Astrocyte (in vitro differentiated cells and primary cell): ENCODE results near the gene CIT. TPM values are rescaled to one million over a fixed set of nuclear protein-coding genes. Genes with fewer than 3 reads are reported as not detected.

Experiments used
- DNase-seq: peaks from one replicate; pipeline ENCODE4 v3.0.0-alpha.2; 2010; ENCODE audit warnings: low read depth
- FAIRE-seq: peaks from 2 replicates; lab custom pipeline; 2011; peaks lifted over from hg19 to GRCh38; lab: Jason Lieb, UNC
- H2AFZ ChIP-seq: 2 replicates; pipeline ENCODE4 v1.6.0; 2012; ENCODE audit warnings: low read depth, low read length, inconsistent platforms
- H3K27ac ChIP-seq: 2 replicates; pipeline ENCODE4 v1.5.1; 2011; ENCODE audit warnings: low read depth, low read length, inconsistent platforms
- H3K27me3 ChIP-seq: 2 replicates; pipeline ENCODE4 v1.6.0; 2011; ENCODE audit warnings: low read length, inconsistent platforms; ENCODE audit not compliant: insufficient read depth
- H3K36me3 ChIP-seq: 2 replicates; pipeline ENCODE4 v1.5.1; 2011; ENCODE audit warnings: low read length, inconsistent platforms; ENCODE audit not compliant: insufficient read depth
- H3K4me1 ChIP-seq: 2 replicates; pipeline ENCODE4 v1.5.1; 2011; ENCODE audit warnings: low read length, inconsistent platforms; ENCODE audit not compliant: insufficient read depth
- H3K4me2 ChIP-seq: 2 replicates; pipeline ENCODE4 v1.6.0; 2012; ENCODE audit warnings: low read length, inconsistent platforms
- H3K4me3 ChIP-seq: 2 replicates; pipeline ENCODE4 v1.5.1; 2011; ENCODE audit warnings: low read depth, mild to moderate bottlenecking, low read length, inconsistent platforms; ENCODE audit not compliant: insufficient read depth
- H3K79me2 ChIP-seq: 2 replicates; pipeline ENCODE4 v1.6.0; 2012; ENCODE audit warnings: mild to moderate bottlenecking, low read length, inconsistent platforms; ENCODE audit not compliant: insufficient read depth
- H3K9ac ChIP-seq: 2 replicates; pipeline ENCODE4 v1.6.0; 2012; ENCODE audit warnings: mild to moderate bottlenecking, low read length, inconsistent platforms
- H3K9me3 ChIP-seq: 2 replicates; pipeline ENCODE4 v1.5.1; 2012; ENCODE audit warnings: low read depth, mild to moderate bottlenecking, low read length, inconsistent platforms; ENCODE audit not compliant: insufficient read depth
- H4K20me1 ChIP-seq: 2 replicates; pipeline ENCODE4 v1.6.0; 2012; ENCODE audit warnings: low read length, inconsistent platforms; ENCODE audit not compliant: insufficient read depth
- H3K27ac Mint-ChIP-seq: one replicate; pipeline ENCODE4 v1.8.0; 2021; ENCODE audit warnings: mild to moderate bottlenecking, mixed read lengths; ENCODE audit not compliant: unreplicated experiment
- H3K27me3 Mint-ChIP-seq: one replicate; pipeline ENCODE4 v1.8.0; 2021; ENCODE audit warnings: low read depth, mixed read lengths; ENCODE audit not compliant: unreplicated experiment
- H3K36me3 Mint-ChIP-seq: one replicate; pipeline ENCODE4 v1.8.0; 2021; ENCODE audit warnings: low read depth, mixed read lengths; ENCODE audit not compliant: unreplicated experiment
- H3K4me1 Mint-ChIP-seq: one replicate; pipeline ENCODE4 v1.8.0; 2021; ENCODE audit warnings: low read depth, mixed read lengths; ENCODE audit not compliant: unreplicated experiment
- H3K4me3 Mint-ChIP-seq: one replicate; pipeline ENCODE4 v1.8.0; 2021; ENCODE audit warnings: mild to moderate bottlenecking, moderate library complexity, mixed read lengths; ENCODE audit not compliant: unreplicated experiment
- H3K9me3 Mint-ChIP-seq: one replicate; pipeline ENCODE4 v1.8.0; 2021; ENCODE audit warnings: mild to moderate bottlenecking, mixed read lengths; ENCODE audit not compliant: unreplicated experiment
- CTCF ChIP-seq: IDR thresholded peaks from 2 replicates; pipeline ENCODE4 v1.5.1; 2011; ENCODE audit warnings: low read depth, mild to moderate bottlenecking, inconsistent platforms, low read length, moderate library complexity; ENCODE audit not compliant: insufficient read depth
- EZH2 ChIP-seq: IDR thresholded peaks from 2 replicates; pipeline ENCODE4 v1.6.1; 2012; ENCODE audit warnings: mild to moderate bottlenecking, low read length, inconsistent platforms; ENCODE audit not compliant: insufficient read depth
- total RNA-seq: library from RNA; stranded (reverse); gene quantifications from 2 replicates; pipeline ENCODE4 v1.2.1, GENCODE V29; 2021

Gene CIT
- total RNA-seq, 1 donor from 2014 or later = 4.5 TPM

- DNase-seq = no peak
- H3K27me3 Mint-ChIP-seq = no peaks in the 10 kb centered on the region
- H3K36me3 ChIP-seq = peaks cover 14% of the 10 kb centered on the region
- H3K4me1 Mint-ChIP-seq = peaks cover 23% of the 10 kb centered on the region
- H3K9me3 ChIP-seq = no peaks in the 10 kb centered on the region
- TF ChIP-seq CTCF (no peak), EZH2 (no peak)
- H3K27ac Mint-ChIP-seq = no peak overlapping the region
- no peak overlapping the region for H3K4me2 ChIP-seq
- H3K9ac ChIP-seq = no peak overlapping the region
- peaks cover 3% of the 10 kb centered on the region for H3K9me3 Mint-ChIP-seq
- no peak overlapping the region for H3K27ac ChIP-seq
- H3K4me1 ChIP-seq = peaks cover 11% of the 10 kb centered on the region
- H4K20me1 ChIP-seq = no peaks in the 10 kb centered on the region
- H3K36me3 Mint-ChIP-seq = peaks cover under 1% of the 10 kb centered on the region
- no peaks in the 10 kb centered on the region for H3K27me3 ChIP-seq
- no peaks in the 10 kb centered on the region for H3K79me2 ChIP-seq
- FAIRE-seq = no peak
- H2AFZ ChIP-seq = no peak overlapping the region
- H3K4me3 Mint-ChIP-seq = no peak overlapping the region
- no peak overlapping the region for H3K4me3 ChIP-seq
Observed at GRCh38 chr12:119718141-119718540, 159.0 kb downstream of the CIT start.

GRCh38 chr12:119715268-119715620, 161.9 kb downstream of the CIT start:
- no peaks in the 10 kb centered on the region for H3K27me3 ChIP-seq
- FAIRE-seq (no peak), DNase-seq (peak; percentile 47)
- peaks cover 14% of the 10 kb centered on the region for H3K36me3 ChIP-seq
- peaks cover 2% of the 10 kb centered on the region for H3K36me3 Mint-ChIP-seq
- H3K4me1 Mint-ChIP-seq = peaks cover 23% of the 10 kb centered on the region
- peak overlapping the region; percentile 13 for H3K27ac Mint-ChIP-seq
- no peak overlapping the region for H2AFZ ChIP-seq
- H3K27me3 Mint-ChIP-seq = no peaks in the 10 kb centered on the region
- TF ChIP-seq EZH2 (no peak), CTCF (no peak)
- H3K4me3 ChIP-seq = no peak overlapping the region
- peaks cover 3% of the 10 kb centered on the region for H3K9me3 Mint-ChIP-seq
- no peak overlapping the region for H3K4me3 Mint-ChIP-seq
- no peak overlapping the region for H3K4me2 ChIP-seq
- no peaks in the 10 kb centered on the region for H3K79me2 ChIP-seq
- peaks cover 11% of the 10 kb centered on the region for H3K4me1 ChIP-seq
- no peaks in the 10 kb centered on the region for H4K20me1 ChIP-seq
- no peak overlapping the region for H3K9ac ChIP-seq
- no peak overlapping the region for H3K27ac ChIP-seq
- no peaks in the 10 kb centered on the region for H3K9me3 ChIP-seq

GRCh38 chr12:119714614-119715267, 162.4 kb downstream of the CIT start:
- H3K4me2 ChIP-seq = no peak overlapping the region
- no peak overlapping the region for H3K9ac ChIP-seq
- FAIRE-seq = no peak
- no peaks in the 10 kb centered on the region for H4K20me1 ChIP-seq
- no peak overlapping the region for H3K4me3 ChIP-seq
- Mint-ChIP-seq H3K9me3 (peaks cover 3% of the 10 kb centered on the region), H3K27me3 (no peaks in the 10 kb centered on the region), H3K4me3 (no peak overlapping the region), H3K36me3 (peaks cover 2% of the 10 kb centered on the region), H3K4me1 (peaks cover 23% of the 10 kb centered on the region), H3K27ac (peak overlapping the region; percentile 13)
- peaks cover 18% of the 10 kb centered on the region for H3K36me3 ChIP-seq
- DNase-seq = no peak
- no peak overlapping the region for H3K27ac ChIP-seq
- no peaks in the 10 kb centered on the region for H3K79me2 ChIP-seq
- no peaks in the 10 kb centered on the region for H3K9me3 ChIP-seq
- peaks cover 11% of the 10 kb centered on the region for H3K4me1 ChIP-seq
- H3K27me3 ChIP-seq = no peaks in the 10 kb centered on the region
- H2AFZ ChIP-seq = no peak overlapping the region
- TF ChIP-seq CTCF = no peak
- TF ChIP-seq EZH2 = no peak
